Pons (tissue), 1 donor: ENCODE measurements around the gene RASGRP3.
"Not testable (repeated sequence)": the region's sequence is repeated elsewhere in the genome, so short reads cannot be mapped to it uniquely, and the experiment has no call there.

Source experiments
- DNase-seq: peaks from one replicate; pipeline ENCODE4 v3.0.0-alpha.2; 2016; ENCODE audit warnings: low spot score

The RASGRP3 gene, protein sequence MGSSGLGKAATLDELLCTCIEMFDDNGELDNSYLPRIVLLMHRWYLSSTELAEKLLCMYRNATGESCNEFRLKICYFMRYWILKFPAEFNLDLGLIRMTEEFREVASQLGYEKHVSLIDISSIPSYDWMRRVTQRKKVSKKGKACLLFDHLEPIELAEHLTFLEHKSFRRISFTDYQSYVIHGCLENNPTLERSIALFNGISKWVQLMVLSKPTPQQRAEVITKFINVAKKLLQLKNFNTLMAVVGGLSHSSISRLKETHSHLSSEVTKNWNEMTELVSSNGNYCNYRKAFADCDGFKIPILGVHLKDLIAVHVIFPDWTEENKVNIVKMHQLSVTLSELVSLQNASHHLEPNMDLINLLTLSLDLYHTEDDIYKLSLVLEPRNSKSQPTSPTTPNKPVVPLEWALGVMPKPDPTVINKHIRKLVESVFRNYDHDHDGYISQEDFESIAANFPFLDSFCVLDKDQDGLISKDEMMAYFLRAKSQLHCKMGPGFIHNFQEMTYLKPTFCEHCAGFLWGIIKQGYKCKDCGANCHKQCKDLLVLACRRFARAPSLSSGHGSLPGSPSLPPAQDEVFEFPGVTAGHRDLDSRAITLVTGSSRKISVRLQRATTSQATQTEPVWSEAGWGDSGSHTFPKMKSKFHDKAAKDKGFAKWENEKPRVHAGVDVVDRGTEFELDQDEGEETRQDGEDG

DNA sequence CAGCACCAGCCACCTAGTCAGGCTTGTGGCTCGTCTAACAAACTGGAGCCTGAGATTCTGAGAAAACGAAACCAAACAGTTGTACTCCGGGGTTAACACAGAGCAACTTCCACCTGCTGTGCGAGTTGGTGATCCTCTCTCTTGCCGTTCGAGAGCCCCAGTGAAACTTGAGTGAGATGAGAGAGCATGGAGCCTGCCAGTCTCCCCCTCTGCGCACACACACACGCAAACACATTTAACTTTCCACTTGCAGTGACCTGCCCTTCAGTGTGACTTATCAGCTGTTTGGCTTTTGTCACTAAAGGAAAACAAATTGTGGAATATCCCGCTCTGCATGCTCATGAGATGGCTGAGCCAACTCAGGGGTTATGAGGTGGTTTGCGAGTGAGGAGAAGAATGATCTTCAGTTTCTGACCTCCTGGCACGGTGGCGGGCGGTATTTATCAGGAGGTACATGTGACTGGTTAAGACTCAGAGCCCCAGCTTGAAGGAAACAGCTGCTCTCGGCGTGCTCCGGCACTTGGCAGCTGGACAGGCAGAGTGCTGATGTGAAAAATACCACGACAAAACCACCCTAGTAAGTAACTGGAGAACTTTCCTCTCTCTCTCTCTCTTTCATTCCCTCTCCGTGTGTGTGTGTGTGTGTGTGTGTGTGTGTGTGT is at the start of gene RASGRP3:
TSS of gene RASGRP3 (plus strand) at position 519 of the 662 bp plus-strand sequence. CDS start 38,488 bp downstream, outside the sequence.
- peak; percentile 94 for DNase-seq

DNA sequence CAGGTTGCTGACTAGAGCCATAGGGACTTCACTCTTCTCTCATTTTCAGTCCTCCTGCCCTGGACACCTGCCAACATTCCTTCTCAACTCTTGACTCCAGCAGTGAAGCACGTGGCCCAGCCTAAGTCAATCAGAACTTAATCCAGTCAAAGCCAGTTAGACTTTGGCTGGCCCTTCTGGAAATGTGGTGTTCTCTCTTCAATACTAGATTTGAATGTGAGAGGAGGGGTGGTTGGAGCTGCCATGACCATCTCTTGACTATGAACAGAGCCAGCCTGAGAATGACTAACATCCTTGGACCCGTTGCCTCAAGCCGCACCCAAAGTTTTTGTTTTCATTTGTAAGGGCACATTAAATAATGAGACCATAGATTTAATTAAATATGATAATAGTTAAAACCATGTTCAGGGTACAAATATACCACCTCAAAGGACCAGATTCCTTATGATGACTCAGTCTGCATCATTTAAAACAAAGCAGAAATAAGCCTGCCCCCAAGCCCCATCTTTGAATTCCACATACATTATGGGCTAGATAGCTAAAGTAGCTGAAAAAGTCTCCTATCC is 49.7 kb upstream of the RASGRP3 start:
- no peak for DNase-seq

DNA sequence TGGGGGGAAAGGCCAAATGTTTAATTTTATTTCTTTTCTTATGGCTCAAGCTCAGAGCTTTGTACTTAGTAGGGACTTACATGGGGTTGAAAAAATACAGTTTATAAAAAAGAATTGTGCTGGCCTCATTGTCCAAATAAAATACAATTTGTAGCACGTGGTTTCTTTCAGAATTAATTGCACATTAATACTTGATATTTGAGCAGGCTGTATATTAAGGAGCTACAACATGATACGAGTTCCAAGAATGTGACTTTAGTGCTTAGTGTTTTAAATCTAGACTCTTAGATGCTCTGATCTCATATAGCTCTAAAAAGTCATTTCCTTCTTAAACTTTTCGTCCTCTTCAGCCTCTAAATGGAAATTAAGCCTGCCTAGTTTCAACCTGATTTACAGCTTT is 46.4 kb upstream of the RASGRP3 start:
- no peak for DNase-seq

DNA sequence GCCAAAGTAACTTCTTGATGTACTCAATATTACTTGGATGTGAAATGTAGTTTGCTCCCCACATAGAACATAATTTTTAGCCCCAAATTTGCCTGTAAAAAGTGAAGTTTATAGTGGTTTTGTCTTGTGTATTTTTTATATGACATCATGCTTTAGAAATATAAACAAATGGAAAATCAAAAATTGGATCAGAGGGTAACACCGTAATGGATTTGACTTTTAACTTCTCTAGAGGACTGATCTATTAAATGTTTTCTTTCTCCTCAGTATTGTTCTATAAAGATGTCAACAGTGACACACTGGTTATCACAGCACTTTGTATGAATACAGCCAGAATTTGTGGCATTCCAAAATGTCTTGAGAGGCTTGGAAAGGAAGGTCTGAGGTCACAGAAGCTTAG is 45.6 kb upstream of the RASGRP3 start:
- DNase-seq = no peak

DNA sequence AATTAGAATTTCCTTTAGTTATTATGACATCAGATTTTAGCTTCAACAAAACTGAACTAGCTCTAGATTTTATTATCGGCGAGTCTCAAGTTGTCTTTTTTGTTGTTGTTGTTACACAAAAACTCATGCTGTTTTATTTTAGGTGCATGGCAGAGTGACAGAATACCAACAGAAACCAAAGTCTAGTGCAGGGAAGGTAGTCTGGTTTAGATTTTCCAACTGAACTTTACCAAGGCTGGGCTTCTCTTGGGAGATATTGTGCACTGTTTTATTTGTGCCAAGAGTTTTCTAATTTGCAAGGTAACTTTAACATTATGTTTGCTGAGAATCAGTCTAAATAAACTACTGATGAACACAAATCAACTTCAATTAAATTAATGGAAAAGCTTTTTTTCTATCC is 43.6 kb upstream of the RASGRP3 start:
- DNase-seq = no peak

DNA sequence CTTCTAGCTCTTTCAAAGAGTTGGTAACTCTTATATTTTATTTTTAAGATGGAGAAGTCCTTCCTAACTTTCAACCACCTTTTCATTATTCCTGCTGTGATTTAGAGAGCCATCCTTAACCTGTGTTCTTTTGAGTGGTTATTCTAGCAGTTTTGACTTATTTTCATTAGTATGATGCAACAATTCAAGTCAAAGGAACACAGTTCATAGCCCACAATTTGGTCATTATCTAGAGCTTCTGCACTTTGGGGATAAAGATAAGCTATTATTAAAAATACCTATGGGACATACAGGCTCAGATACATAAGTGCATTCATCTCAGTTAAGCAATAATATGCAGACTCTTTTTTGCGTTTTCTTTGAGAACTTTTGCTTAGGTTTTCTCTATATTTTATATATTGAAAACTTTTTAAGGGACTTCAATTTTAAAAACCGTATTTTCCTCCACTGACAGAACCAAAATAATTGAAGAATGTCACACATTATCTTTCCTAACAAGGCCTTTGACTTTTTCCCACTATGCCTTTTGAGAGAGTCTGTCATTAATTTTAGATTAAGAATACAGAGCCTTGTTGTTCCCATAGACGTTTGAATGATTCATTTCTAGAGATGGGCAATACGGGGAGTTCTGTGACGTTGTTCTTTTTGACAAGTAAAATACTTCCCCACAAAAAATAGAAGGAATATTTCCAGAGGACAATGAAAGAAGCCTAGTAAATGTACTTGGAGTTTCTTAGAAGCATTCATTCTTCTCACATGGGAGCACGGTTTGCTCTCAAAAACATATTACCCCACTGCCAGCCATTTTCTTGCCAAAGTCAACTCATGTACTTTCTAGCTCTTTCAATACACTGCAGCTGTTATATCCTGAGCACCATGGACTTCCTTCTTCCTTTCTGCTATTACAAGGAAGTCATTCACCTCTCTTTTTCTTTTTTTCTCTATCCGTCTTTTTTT is 42.9 kb upstream of the RASGRP3 start:
- peak; percentile 47 for DNase-seq

DNA sequence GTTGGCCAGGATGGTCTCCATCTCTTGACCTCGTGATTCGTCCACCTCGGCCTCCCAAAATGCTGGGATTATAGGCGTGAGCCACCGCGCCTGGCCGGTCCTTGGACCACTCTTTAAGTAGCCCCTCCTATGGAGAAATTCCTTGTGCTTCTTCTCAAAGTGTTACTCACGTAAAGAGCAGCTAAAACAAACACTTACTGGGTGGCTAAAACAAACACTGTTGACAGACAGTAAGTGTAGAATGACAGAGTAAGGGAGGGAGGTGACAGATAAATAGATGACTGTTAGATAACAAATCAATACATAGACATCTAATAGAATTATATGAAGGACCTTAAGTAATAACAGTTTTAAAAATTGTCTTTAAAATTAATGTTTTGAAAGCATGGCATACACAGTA is 40.9 kb upstream of the RASGRP3 start:
- no peak for DNase-seq

DNA sequence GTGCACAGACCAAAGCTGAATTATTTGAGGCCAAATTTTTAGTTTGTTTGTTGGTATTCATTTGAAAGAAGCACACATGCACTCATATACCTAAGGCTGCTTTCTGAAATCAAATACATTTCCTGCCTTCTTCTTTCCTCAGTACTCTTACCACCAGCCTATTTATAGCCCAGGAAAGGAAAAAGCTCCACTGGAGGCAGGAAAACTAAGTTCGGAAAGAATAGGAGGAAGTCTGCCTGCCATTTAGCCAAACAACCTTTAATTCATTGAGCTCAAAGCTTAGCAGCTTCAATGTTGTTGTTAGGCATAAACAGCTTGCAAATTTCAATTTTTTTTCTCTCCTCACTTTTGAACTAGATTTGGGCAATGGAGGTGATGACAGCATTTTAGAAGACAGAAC is 40.4 kb upstream of the RASGRP3 start:
- DNase-seq = no peak

DNA sequence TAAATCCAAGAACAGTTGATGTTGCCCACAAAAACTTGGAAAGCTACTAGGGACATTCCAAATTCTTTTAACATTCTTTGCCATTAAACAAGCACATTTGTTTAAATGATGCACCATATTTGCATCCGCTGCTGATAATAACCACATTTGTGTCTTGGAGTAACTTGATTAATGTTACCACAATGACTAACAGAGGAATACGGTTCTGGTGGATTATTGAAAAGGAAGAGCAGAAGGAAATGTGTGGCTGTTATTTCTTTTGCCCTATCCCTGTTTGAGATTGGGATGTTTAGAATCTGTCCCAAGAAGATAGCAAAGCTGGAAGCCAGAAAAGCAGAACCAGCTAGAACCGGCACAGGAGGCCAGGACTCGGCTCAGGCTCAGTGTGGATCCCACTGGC is 39.2 kb upstream of the RASGRP3 start:
- no peak for DNase-seq

DNA sequence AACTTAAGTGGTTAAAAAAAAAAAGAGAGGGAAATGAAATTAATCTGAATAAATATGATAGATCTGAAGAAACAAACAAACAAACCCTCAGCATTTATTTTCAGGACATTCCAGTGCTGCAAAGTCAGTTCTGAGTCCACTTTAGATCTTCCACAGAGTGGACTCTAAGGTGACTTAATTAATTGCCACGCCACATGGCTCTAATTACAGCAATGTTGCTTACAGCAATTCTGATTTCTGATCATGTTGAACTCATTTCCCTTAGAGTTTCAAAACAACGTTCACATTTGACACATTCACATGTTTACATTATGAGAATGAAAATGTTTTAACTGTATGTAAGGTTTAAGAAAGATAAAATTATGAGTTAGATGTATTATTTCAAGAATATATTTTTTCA is 38.6 kb upstream of the RASGRP3 start:
- no peak for DNase-seq

DNA sequence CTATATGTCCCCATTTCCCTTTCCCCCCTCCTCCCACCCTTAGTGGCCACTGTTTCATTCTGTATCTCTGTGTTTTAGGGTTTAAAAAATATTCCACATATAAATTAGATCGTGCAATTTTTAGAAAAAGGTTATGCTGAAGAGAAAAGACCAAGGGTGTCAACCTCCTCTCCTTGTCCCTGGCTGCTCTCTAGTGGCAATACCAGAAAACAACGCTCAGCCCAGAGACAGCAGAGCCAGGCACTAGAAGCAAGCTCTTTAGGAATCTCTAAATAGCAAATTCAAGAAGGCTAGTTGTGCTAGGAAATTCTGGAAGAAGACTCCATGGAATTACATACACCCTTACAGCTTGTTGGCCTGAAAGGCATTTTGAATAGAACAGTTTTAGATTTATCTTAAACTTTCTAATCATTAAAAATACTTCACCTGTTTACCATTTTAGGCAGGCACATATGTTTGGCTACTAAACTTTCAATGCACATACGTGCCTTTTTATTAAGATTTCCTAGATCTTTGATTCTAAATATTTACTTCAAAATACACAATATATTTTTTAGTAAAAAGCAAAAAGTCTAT is 35.1 kb upstream of the RASGRP3 start:
- peak; percentile 97 for DNase-seq

DNA sequence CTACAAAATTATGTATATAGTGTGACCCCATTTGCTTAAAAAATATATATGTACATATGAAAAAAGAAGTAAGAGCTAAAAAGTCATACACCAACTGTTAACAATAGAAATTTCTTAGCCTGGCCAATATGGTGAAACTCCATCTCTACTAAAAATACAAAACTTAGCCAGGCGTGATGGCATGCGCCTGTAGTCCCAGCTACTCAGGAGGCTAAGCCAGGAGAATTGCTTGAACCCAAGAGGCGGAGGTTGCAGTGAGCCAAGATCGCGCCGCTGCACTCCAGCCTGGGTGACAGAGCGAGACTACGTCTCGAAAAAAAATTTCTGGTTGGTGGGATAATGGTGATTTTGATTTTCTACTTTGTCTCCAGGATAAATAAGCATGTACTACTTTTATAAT is 34.4 kb upstream of the RASGRP3 start:
- DNase-seq = not testable (repeated sequence)

DNA sequence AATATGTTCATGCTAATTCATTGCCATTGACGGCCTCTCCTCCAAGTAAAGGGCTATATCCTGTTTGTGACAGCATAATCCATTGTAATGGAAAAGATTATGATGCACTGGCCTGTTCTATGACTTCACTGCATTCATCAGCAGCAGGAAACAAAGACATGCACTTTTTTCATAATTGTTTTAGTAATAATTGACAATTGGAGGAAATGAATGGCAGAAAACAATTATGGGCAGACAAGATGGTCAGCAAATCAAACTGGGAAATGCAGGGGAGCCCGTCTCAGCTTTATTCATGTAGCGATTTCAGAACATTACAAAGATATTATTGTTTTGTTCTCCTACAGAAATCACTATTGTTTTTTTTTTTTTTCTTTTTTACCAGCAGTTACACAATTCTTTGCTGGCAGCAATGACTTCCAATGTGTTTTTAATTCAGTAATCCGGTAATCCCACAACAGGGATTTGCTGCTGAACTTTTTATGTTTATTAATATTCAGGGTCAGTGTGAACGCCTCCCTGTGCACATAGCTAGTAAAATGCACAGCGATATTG is 33.8 kb upstream of the RASGRP3 start:
- peak; percentile 91 for DNase-seq

DNA sequence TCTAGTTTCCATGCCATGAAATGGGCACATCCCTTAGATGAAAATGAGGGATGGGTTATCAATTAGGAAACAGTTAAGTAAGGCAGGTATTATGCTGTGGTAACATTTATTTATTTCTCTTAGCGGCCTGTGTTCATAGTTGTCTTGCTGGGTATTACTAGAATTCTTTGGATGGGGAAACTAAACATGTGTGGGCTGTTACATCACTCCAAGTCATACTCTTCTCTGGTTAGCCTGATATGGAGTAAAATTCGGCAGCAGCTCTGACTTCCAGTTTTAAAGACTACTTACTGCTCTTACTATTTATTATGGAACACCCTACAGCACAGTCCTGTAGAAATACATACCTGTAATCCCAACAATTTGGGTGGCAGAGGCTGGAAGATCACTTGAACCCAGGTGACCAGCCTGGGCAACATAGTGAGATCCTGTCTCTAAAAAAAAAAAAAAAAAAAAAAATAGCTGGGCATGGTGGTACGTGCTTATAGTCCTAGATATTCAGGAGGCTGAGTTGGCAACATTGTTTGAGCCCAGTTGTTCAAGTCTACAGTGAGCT is 33.1 kb upstream of the RASGRP3 start:
- no peak for DNase-seq

DNA sequence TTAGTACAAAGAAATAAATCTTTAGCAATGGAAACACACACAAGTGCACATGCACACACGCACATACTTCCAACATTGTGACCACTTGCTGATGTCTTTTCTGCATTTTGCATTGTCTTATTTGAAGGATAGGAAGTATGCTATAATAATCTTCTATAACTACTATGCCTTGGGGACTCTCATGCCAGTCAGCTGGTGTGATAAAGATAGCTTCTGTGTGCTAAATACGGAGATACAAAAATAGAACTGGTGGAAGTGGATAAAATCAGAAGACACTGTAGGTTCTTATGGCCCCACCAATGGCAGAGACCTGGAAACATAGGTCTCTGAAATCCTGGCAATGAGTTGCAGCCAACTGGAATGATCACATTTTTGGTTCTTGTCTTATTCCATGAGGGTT is 31.5 kb upstream of the RASGRP3 start:
- DNase-seq = no peak

DNA sequence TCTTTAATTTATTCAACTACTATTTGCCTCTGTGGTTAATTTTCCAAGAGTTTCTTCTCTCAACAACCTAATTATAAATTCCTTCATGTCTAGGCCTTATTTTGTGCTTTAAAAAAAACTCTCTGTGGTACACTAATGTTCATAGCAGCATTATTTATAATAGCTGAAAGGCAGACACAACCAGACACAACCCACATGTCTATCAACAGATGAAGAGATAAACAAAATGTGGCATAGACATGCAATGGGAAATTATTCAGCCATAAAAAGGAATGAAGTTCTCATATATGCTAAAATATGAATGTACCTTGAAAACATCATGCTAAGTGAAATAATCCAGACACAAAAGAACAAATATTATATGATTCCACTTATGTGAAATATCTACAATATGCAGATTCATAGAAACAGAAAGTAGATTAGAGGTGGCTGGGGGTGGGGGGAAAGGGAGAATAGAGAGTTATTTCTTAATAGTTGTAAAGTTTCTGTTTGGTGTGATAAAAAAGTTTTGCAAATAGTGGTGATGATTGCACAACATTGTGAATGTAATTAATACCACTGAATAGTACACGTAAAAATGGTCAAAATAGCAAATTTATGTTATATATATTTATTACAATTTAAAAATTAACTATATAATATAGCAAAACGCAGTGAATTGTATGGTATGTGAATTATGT is 28.1 kb upstream of the RASGRP3 start:
- DNase-seq = no peak

DNA sequence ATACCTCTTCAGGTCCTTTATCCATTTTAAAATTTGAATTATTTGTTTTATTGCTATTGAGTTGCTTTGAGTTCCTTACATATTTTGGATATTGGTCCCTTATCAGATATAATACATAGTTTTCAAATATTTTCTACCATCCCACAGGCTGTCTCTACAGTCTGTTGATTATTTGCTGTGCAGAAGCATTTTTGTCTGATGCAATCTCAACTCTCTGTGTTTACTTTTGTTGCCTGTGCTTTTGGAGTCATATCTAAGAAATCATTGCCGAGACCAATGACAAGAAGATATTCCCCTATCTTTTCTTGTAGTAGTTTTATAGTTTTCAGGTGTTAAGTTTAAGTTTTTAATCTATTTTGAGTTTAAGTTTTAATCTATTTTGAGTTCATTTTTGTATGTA is 25.2 kb upstream of the RASGRP3 start:
- no peak for DNase-seq

DNA sequence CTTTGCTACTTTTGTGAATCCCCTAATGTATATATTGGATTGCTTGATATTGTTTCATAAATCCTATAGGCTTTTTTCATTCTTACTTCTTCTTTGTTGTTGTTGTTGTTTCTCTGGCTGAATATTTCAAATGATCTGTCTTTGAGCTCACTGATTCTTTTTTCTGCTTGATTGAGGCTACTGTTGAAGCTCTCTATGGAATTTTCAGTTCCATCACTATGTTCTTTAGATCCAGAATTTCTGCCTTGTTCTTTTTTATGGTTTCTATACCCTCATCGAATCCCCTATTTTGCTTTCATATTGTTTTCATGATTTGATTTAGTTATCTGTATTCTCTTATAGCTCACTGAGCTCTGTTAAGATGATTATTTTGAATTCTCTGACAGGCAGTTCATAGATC is 24.6 kb upstream of the RASGRP3 start:
- no peak for DNase-seq

DNA sequence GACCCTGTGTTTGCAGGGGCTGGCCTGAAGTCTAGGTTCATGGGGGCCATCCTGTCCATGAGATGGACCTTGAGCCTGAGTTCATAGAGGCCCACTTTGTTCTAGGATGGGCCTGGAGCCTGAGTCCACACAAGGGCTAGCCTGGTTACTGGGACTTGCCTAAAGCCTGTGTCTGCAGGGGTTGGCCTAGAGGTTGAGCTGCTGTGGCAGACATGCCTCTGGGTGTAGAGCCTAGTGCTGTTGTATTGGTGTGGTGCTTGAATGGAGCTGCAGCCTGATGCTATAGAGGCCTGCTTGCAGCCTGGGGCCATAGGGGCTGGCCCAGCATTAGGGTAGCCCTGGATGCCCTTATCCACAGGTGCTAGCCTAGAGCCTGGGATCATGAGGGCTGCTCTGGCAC is 23.9 kb upstream of the RASGRP3 start:
- DNase-seq = no peak

DNA sequence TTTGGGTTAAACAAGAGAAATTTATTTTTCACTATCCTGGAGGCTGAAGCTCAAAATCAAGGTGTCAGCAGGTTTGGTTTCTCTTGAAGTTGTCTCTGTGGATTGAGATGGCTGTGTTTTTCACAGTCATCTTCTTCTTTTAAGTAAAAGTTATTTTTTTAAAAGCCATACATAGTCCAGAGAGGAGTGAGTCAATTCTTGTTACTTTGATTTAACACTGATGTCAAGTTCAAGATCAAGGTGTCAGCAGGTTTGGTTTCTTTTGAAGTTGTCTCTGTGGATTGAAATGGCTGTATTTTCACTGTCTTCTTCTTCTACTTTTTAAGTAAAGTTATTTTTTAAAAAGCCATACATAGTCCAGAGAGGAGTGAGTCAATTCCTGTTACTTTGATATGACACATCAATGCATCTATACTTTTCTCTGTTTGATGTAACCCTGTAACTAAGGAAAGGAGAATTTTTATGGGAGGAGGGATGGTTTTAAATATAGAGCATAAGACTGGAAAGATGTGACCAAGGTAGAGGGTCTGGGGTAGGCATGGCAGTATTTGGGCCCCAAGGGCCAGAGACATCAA is 22.5 kb upstream of the RASGRP3 start:
- DNase-seq = no peak
